Activated naive CD4-positive, alpha-beta T cell treated with anti-CD3 and anti-CD28 coated beads, Interleukin-2, amount 10 ng/mL, durations not matched to agents 7 days and 5 days (primary cell): Measurements from ENCODE around the gene LRRC43.
A peak's percentile ranks its signal among the peaks of the same experiment; 100 is the strongest.

Source experiments
- CTCF ChIA-PET: fragments of 350-600 bp; sonication (Branson Sonifier 250); formaldehyde crosslinking; loops from one replicate; lab custom pipeline; 2021; ENCODE audit warnings: antibody characterized with exemption; lab: Charles Lee
- DNase-seq: peaks from one replicate; pipeline ENCODE4 v3.0.0-alpha.2; 2020
- H3K27ac Mint-ChIP-seq: one replicate; pipeline ENCODE4 v1.8.0; 2021; ENCODE audit warnings: mild to moderate bottlenecking, moderate library complexity, mixed read lengths
- H3K27me3 Mint-ChIP-seq: one replicate; pipeline ENCODE4 v1.8.0; 2021; ENCODE audit warnings: mild to moderate bottlenecking, mixed read lengths
- H3K36me3 Mint-ChIP-seq: one replicate; pipeline ENCODE4 v1.8.0; 2021; ENCODE audit warnings: mixed read lengths
- H3K4me1 Mint-ChIP-seq: one replicate; pipeline ENCODE4 v1.8.0; 2021; ENCODE audit warnings: mixed read lengths
- H3K4me3 Mint-ChIP-seq: one replicate; pipeline ENCODE4 v1.8.0; 2021; ENCODE audit warnings: mild to moderate bottlenecking, moderate library complexity, mixed read lengths
- H3K9me3 Mint-ChIP-seq: one replicate; pipeline ENCODE4 v1.8.0; 2021; ENCODE audit warnings: mixed read lengths

The LRRC43 gene

GRCh38 chr12:122182887-122183587 is at the start of gene LRRC43:
TSS of gene LRRC43 (plus strand) at chr12:122183123. CDS start at chr12:122183145, 22 bp downstream.
- H3K27me3 Mint-ChIP-seq, result peaks cover 40% of the 10 kb centered on the region
- no peak within 1 kb of the TSS for H3K27ac Mint-ChIP-seq
- H3K9me3 Mint-ChIP-seq, result no peaks in the 10 kb centered on the region
- CTCF ChIA-PET, result interaction anchor here (0.8 to 1.0 kb wide), 3 partner anchors 8 to 120 kb away, joined by 3 to 6 read pairs (median 3); no protein-coding TSS in a partner anchor
- peak; percentile 61 for DNase-seq
- H3K36me3 Mint-ChIP-seq, result no peaks in the 10 kb centered on the region
- H3K4me1 Mint-ChIP-seq, result peaks cover 14% of the 10 kb centered on the region
- H3K4me3 Mint-ChIP-seq, result peak within 1 kb of the TSS; percentile 79

- Mint-ChIP-seq H3K4me3 (no peak overlapping the region), H3K27ac (no peak overlapping the region), H3K4me1 (no peaks in the 10 kb centered on the region), H3K27me3 (no peaks in the 10 kb centered on the region), H3K9me3 (no peaks in the 10 kb centered on the region), H3K36me3 (peaks cover 37% of the 10 kb centered on the region)
- CTCF ChIA-PET, result interaction anchor here (1.6 to 3.3 kb wide), 3 partner anchors 10 to 79 kb away, joined by 5 to 13 read pairs (median 8); no protein-coding TSS in a partner anchor
- no peak for DNase-seq
These were observed 49.6 kb upstream of the LRRC43 start for GRCh38 chr12:122133192-122133950.

- no peak for DNase-seq
- CTCF ChIA-PET, result interaction anchor here (1.0 kb wide), 1 partner anchor 55 kb away, joined by 3 read pairs; no protein-coding TSS in a partner anchor
- peaks cover 30% of the 10 kb centered on the region for H3K36me3 Mint-ChIP-seq
- H3K9me3 Mint-ChIP-seq, result no peaks in the 10 kb centered on the region
- no peaks in the 10 kb centered on the region for H3K4me1 Mint-ChIP-seq
- H3K27ac Mint-ChIP-seq, result no peak overlapping the region
- no peak overlapping the region for H3K4me3 Mint-ChIP-seq
- H3K27me3 Mint-ChIP-seq, result no peaks in the 10 kb centered on the region
These were observed 47.4 kb upstream of the LRRC43 start for GRCh38 chr12:122135437-122136031.

- CTCF ChIA-PET, result interaction anchor here (2.0 kb wide), 1 partner anchor 83 kb away, joined by 7 read pairs; no protein-coding TSS in a partner anchor
- DNase-seq, result no peak
- no peak overlapping the region for H3K27ac Mint-ChIP-seq
- H3K4me1 Mint-ChIP-seq, result no peaks in the 10 kb centered on the region
- H3K9me3 Mint-ChIP-seq, result no peaks in the 10 kb centered on the region
- H3K27me3 Mint-ChIP-seq, result no peaks in the 10 kb centered on the region
- no peak overlapping the region for H3K4me3 Mint-ChIP-seq
- H3K36me3 Mint-ChIP-seq, result peaks cover 33% of the 10 kb centered on the region
These were observed 45.7 kb upstream of the LRRC43 start for GRCh38 chr12:122137229-122137628.

- Mint-ChIP-seq H3K4me3 (no peak overlapping the region), H3K27ac (no peak overlapping the region), H3K9me3 (no peaks in the 10 kb centered on the region), H3K36me3 (peaks cover 34% of the 10 kb centered on the region), H3K27me3 (no peaks in the 10 kb centered on the region), H3K4me1 (no peaks in the 10 kb centered on the region)
- DNase-seq, result no peak
- CTCF ChIA-PET, result interaction anchor here (0.6 to 2.0 kb wide), 2 partner anchors 53 to 83 kb away, joined by 3 to 7 read pairs; no protein-coding TSS in a partner anchor
These were observed 45.2 kb upstream of the LRRC43 start for GRCh38 chr12:122137681-122138080.

GRCh38 chr12:122138181-122138580 is 44.7 kb upstream of the LRRC43 start:
- CTCF ChIA-PET, result interaction anchor here (0.6 to 2.0 kb wide), 3 partner anchors 52 to 84 kb away, joined by 3 to 7 read pairs (median 3); no protein-coding TSS in a partner anchor
- no peaks in the 10 kb centered on the region for H3K27me3 Mint-ChIP-seq
- peak overlapping the region; percentile 11 for H3K27ac Mint-ChIP-seq
- H3K4me3 Mint-ChIP-seq, result no peak overlapping the region
- H3K36me3 Mint-ChIP-seq, result peaks cover 31% of the 10 kb centered on the region
- no peaks in the 10 kb centered on the region for H3K9me3 Mint-ChIP-seq
- DNase-seq, result no peak
- H3K4me1 Mint-ChIP-seq, result no peaks in the 10 kb centered on the region

GRCh38 chr12:122138616-122139015 is 44.3 kb upstream of the LRRC43 start:
- Mint-ChIP-seq H3K27me3 (no peaks in the 10 kb centered on the region), H3K4me1 (no peaks in the 10 kb centered on the region), H3K36me3 (peaks cover 30% of the 10 kb centered on the region), H3K27ac (no peak overlapping the region), H3K4me3 (no peak overlapping the region), H3K9me3 (no peaks in the 10 kb centered on the region)
- DNase-seq, result no peak
- CTCF ChIA-PET, result interaction anchor here (0.6 to 2.0 kb wide), 2 partner anchors 83 to 84 kb away, joined by 3 to 7 read pairs; no protein-coding TSS in a partner anchor

- Mint-ChIP-seq H3K9me3 (no peaks in the 10 kb centered on the region), H3K4me3 (no peak overlapping the region), H3K27me3 (no peaks in the 10 kb centered on the region), H3K36me3 (peaks cover 30% of the 10 kb centered on the region), H3K4me1 (peaks cover 2% of the 10 kb centered on the region), H3K27ac (no peak overlapping the region)
- CTCF ChIA-PET, result interaction anchor here (2.0 kb wide), 1 partner anchor 85 kb away, joined by 7 read pairs; no protein-coding TSS in a partner anchor
- DNase-seq, result no peak
These were observed 43.7 kb upstream of the LRRC43 start for GRCh38 chr12:122139266-122139665.

- DNase-seq, result no peak
- no peaks in the 10 kb centered on the region for H3K9me3 Mint-ChIP-seq
- CTCF ChIA-PET, result no interaction called here
- no peak overlapping the region for H3K4me3 Mint-ChIP-seq
- peaks cover 29% of the 10 kb centered on the region for H3K36me3 Mint-ChIP-seq
- H3K27ac Mint-ChIP-seq, result no peak overlapping the region
- peaks cover 2% of the 10 kb centered on the region for H3K4me1 Mint-ChIP-seq
- no peaks in the 10 kb centered on the region for H3K27me3 Mint-ChIP-seq
These were observed 43.0 kb upstream of the LRRC43 start for GRCh38 chr12:122139941-122140340.

- H3K4me3 Mint-ChIP-seq, result no peak overlapping the region
- H3K9me3 Mint-ChIP-seq, result no peaks in the 10 kb centered on the region
- H3K27ac Mint-ChIP-seq, result no peak overlapping the region
- H3K27me3 Mint-ChIP-seq, result no peaks in the 10 kb centered on the region
- CTCF ChIA-PET, result no interaction called here
- H3K36me3 Mint-ChIP-seq, result peaks cover 26% of the 10 kb centered on the region
- H3K4me1 Mint-ChIP-seq, result peaks cover 2% of the 10 kb centered on the region
- no peak for DNase-seq
These were observed 42.3 kb upstream of the LRRC43 start for GRCh38 chr12:122140467-122141257.

GRCh38 chr12:122141911-122142725 is 40.8 kb upstream of the LRRC43 start:
- no peak for DNase-seq
- CTCF ChIA-PET, result no interaction called here

GRCh38 chr12:122142857-122143256 is 40.1 kb upstream of the LRRC43 start:
- peaks cover 26% of the 10 kb centered on the region for H3K36me3 Mint-ChIP-seq
- peak overlapping the region; percentile 69 for H3K27ac Mint-ChIP-seq
- CTCF ChIA-PET, result no interaction called here

More at GRCh38 chr12:122141911-122142725, 40.8 kb upstream of the LRRC43 start:
- Mint-ChIP-seq H3K27ac (no peak overlapping the region), H3K36me3 (peaks cover 26% of the 10 kb centered on the region), H3K4me3 (no peak overlapping the region), H3K4me1 (peaks cover 2% of the 10 kb centered on the region), H3K27me3 (no peaks in the 10 kb centered on the region), H3K9me3 (no peaks in the 10 kb centered on the region)

More at GRCh38 chr12:122142857-122143256, 40.1 kb upstream of the LRRC43 start:
- H3K27me3 Mint-ChIP-seq, result no peaks in the 10 kb centered on the region
- no peak overlapping the region for H3K4me3 Mint-ChIP-seq
- no peaks in the 10 kb centered on the region for H3K9me3 Mint-ChIP-seq
- DNase-seq, result no peak
- peaks cover 2% of the 10 kb centered on the region for H3K4me1 Mint-ChIP-seq
